Choroid plexus epithelial cell (primary cell): Measurements from ENCODE around the gene MIGA2.

ENCODE experiments used
- DNase-seq: peaks from one replicate; pipeline ENCODE4 v3.0.0-alpha.2; 2010; ENCODE audit warnings: low read depth
- H3K4me3 ChIP-seq: 2 replicates; pipeline ENCODE4 v1.5.1; 2011; ENCODE audit warnings: low read depth, mild to moderate bottlenecking, control low read depth, low read length, moderate library complexity
- TF ChIP-seq, protein P1 (sequence below): conservative IDR thresholded peaks from 2 replicates; pipeline ENCODE4 v1.5.1; 2011; ENCODE audit warnings: low read depth, mild to moderate bottlenecking, control low read depth, inconsistent platforms, low read length, moderate library complexity

Gene MIGA2, protein sequence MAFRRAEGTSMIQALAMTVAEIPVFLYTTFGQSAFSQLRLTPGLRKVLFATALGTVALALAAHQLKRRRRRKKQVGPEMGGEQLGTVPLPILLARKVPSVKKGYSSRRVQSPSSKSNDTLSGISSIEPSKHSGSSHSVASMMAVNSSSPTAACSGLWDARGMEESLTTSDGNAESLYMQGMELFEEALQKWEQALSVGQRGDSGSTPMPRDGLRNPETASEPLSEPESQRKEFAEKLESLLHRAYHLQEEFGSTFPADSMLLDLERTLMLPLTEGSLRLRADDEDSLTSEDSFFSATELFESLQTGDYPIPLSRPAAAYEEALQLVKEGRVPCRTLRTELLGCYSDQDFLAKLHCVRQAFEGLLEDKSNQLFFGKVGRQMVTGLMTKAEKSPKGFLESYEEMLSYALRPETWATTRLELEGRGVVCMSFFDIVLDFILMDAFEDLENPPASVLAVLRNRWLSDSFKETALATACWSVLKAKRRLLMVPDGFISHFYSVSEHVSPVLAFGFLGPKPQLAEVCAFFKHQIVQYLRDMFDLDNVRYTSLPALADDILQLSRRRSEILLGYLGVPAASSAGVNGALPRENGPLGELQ

DNA sequence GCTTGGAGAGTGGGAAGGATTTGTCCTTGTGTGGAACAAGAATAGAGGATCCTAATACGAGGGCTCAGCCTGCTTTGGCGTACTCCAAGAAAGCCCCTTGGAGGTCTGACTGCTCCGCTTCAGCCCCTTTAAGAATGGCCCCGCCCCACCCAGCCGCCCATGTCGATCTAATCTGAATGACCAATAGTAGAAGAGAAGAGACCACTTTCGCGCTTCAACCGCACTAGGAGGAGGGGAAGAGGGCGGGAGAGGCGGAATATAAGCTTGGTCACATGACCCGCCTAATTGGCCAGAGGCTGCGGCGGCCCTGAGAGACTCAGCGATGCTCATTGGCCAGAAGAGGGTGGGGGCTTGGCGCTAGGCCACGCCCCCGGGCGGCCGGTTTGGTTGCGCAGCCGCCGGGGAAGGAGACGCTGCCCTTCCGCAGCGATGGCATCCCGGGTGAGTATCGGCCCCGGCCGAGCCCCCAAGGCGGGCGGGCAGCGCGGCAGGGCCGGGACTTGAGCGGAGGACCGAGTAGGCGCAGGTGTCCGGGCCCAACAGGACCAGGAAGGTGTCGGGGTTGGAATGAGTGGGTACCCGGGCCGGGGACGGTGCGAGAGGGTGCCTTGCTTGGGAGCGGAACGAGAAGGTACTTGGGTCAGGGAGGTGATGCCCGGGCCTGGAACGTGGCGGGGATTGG is at the start of gene MIGA2:
MIGA2 (plus strand) TSS at position 386 of the 682 bp plus-strand sequence. CDS start 3,969 bp downstream, outside the sequence.
- TF ChIP-seq, protein P1, sequence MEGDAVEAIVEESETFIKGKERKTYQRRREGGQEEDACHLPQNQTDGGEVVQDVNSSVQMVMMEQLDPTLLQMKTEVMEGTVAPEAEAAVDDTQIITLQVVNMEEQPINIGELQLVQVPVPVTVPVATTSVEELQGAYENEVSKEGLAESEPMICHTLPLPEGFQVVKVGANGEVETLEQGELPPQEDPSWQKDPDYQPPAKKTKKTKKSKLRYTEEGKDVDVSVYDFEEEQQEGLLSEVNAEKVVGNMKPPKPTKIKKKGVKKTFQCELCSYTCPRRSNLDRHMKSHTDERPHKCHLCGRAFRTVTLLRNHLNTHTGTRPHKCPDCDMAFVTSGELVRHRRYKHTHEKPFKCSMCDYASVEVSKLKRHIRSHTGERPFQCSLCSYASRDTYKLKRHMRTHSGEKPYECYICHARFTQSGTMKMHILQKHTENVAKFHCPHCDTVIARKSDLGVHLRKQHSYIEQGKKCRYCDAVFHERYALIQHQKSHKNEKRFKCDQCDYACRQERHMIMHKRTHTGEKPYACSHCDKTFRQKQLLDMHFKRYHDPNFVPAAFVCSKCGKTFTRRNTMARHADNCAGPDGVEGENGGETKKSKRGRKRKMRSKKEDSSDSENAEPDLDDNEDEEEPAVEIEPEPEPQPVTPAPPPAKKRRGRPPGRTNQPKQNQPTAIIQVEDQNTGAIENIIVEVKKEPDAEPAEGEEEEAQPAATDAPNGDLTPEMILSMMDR: no peak
- H3K4me3 ChIP-seq: peak within 1 kb of the TSS; percentile 98
- DNase-seq: peak; percentile 99

DNA sequence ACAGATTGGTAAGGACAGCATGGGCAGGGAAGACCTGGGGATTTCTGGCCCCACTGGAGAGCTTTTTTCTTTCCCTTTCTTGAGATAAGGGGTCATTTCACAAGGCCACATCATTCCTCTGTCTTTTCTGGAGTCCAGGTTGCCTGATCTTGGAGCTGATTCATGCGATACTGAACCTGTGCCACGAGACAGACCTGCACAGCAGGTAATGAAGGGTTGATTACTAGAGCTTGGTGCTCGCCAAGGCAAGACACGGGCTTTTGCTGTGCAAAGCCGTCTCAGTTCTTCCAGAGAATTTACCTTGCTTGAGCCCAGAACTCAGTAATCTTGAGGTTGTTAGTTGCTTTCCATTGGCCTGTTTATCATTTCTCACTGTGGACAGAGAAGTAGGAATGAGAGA is 49.8 kb upstream of the MIGA2 start:
- DNase-seq: no peak
- TF ChIP-seq, protein P1: no peak

DNA sequence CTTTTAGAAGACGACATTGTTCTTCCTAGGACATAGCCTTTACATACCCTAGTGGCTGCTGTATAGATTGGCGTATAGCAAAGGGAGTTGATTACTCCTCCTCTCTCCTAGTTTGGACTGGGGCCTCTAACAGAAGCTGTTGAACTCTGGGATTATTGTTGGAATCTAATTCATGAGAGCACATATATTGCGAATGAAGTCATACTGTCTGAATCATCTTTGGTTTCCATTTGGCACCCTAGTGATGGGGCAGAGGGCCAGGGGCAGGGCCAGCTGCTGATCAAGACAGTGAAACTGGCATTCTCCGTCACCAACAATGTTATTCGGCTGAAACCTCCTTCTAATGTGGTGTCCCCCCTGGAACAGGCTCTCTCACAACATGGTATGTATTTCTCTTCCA is 48.6 kb upstream of the MIGA2 start:
- H3K4me3 ChIP-seq: no peak overlapping the region
- TF ChIP-seq, protein P1: no peak
- DNase-seq: peak; percentile 74

More for the DNA sequence above, 49.8 kb upstream of the MIGA2 start:
- no peak overlapping the region for H3K4me3 ChIP-seq

DNA sequence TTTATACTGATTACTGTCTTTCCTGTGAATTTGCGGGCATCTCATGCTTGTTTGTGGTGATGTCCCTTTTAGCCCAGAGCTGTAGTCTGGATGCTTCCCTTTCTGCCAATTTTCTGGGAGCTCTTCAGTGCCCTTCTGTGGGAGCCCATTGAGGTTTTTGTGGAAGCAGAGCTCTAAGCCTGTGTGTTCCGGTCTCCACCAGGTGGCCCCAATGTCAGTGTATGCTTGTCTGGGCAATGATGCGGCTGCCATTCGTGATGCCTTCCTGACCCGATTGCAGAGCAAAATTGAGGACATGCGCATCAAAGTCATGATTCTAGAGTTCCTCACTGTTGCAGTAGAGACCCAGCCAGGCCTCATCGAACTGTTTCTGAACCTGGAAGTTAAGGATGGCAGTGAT is 43.4 kb upstream of the MIGA2 start:
- peak; percentile 43 for DNase-seq
- H3K4me3 ChIP-seq: no peak overlapping the region
- TF ChIP-seq, protein P1: peak; percentile 57

DNA sequence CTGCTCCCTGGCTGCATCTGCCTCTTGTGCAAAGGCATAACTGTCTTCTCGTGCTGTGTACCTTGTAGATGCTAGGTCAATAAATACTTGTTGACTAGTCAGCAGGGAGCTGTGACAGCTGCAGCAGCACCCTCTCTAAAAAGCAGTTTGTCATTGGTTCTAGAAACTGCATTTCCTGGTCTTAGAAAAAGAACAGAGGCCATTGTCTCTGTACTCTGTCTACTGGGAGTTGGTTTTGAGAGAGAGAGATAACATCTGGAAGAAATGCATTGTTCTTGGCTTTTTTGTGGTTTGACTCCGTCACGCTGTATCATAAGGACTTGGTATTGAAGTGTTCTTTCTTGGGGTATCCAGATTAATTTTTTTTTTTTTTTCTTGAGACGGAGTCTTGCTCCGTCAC is 40.6 kb upstream of the MIGA2 start:
- DNase-seq: no peak
- H3K4me3 ChIP-seq: no peak overlapping the region
- TF ChIP-seq, protein P1: no peak

DNA sequence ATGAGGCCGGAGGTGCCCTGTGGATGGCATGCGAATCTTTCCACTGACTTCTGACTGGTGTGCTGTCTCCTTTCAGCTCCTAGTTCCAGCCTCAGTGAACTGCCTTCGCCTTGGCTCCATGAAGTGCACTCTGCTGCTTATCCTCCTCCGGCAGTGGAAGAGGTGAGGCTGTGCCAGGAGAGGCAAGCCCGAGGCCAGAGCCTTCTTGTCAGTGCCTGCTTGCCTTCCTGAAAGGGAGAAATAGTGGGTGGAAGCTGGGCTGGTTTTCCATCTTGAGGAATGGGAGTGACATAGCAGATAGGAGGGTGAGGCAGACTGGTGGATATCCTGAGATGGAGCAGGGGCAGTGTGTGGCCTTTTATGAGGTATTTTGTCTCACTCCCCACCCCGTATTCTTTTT is 38.0 kb upstream of the MIGA2 start:
- no peak overlapping the region for H3K4me3 ChIP-seq
- DNase-seq: no peak
- TF ChIP-seq, protein P1: no peak
